LNCaP clone FGC (cell line): ENCODE data around the gene DPH2.

ENCODE experiments used
- DNase-seq: peaks from one replicate; pipeline ENCODE4 v3.0.0-alpha.2; 2011; ENCODE audit warnings: low read depth
- H3K4me3 ChIP-seq: 2 replicates; pipeline ENCODE4 v1.5.1; 2011; ENCODE audit warnings: mild to moderate bottlenecking, low read depth, low read length, control low read depth
- TF ChIP-seq, protein P1 (sequence below): IDR thresholded peaks from 2 replicates; pipeline ENCODE4 v1.5.1; 2012; ENCODE audit warnings: mild to moderate bottlenecking; ENCODE audit not compliant: control insufficient read depth, insufficient read depth; ENCODE audit errors: extremely low read depth

The DPH2 gene

DNA sequence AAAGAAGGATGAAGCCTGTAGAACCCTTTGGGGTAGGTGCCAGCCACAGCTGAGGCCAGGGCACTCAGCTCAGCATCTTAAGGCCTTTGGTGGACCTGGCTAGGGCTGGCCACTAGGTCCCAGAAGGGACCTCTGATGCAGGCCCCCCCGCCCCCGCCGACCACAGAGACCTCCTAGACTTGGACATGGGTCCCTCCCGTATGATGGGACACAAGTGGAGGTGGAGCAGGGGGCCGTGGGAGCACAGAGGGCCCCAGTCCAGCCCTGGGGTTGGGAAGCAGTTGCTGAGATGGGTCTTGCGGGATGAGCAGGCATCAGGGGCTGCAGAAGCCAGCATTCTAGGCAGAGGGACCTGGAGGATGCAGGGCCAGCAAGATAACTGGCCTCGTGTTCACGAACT lies 12.4 kb downstream of the DPH2 start:
- DNase-seq: no peak
- H3K4me3 ChIP-seq: no peak overlapping the region
- TF ChIP-seq, protein P1, sequence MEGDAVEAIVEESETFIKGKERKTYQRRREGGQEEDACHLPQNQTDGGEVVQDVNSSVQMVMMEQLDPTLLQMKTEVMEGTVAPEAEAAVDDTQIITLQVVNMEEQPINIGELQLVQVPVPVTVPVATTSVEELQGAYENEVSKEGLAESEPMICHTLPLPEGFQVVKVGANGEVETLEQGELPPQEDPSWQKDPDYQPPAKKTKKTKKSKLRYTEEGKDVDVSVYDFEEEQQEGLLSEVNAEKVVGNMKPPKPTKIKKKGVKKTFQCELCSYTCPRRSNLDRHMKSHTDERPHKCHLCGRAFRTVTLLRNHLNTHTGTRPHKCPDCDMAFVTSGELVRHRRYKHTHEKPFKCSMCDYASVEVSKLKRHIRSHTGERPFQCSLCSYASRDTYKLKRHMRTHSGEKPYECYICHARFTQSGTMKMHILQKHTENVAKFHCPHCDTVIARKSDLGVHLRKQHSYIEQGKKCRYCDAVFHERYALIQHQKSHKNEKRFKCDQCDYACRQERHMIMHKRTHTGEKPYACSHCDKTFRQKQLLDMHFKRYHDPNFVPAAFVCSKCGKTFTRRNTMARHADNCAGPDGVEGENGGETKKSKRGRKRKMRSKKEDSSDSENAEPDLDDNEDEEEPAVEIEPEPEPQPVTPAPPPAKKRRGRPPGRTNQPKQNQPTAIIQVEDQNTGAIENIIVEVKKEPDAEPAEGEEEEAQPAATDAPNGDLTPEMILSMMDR: no peak

DNA sequence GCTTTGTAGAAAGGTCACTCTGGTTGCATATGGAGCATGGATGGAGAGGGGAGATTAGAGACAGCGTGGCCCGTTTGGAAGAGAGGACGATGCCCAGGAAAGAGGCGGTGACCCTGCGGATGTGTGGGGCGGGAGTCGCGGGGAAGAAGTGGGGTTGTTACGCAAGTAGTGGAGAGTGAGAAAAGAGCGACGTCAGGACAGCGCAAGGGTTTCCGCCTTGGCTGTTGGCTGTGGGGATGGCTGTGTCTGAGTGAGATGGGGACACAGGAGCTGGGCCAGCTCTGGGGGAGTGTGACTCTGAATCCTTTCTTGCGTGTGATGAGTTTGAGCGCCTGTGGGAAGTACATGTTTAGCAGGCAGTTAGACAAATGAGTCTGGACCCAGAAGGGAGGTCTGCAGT lies 13.0 kb downstream of the DPH2 start:
- DNase-seq: no peak
- H3K4me3 ChIP-seq: no peak overlapping the region
- TF ChIP-seq, protein P1: no peak

DNA sequence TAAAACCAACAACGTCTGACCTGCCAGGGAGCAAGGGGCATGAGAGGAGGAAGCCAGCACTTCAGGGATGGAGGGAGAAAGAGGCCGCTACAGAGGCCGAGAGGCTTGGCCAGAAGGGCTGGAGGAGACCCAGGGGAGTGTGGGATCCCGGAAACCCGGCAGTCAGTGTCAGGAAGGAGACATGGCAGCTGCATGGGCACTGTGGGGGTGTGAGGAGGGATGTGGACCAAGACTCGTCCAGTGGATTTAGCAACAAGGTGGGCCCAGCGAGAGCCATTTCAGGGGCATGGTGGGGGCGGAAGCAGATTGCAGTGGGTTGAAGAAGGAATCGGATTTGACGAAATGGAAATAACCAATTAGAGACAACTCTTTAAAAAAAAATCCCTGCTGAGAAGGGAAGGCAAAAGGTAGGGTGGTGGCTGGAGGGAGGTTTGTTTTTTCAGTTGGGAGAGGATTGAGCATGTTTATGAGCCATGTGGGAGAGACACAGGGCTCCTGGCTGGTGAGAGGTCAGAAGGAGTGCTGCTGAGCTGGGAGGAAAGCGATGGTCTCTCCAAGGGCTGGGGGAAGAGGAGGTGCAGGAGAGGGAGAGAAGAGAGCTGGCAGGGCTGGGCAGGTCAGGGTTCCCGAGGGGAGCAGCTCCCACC lies 13.6 kb downstream of the DPH2 start:
- DNase-seq: no peak
- TF ChIP-seq, protein P1: no peak
- no peak overlapping the region for H3K4me3 ChIP-seq

DNA sequence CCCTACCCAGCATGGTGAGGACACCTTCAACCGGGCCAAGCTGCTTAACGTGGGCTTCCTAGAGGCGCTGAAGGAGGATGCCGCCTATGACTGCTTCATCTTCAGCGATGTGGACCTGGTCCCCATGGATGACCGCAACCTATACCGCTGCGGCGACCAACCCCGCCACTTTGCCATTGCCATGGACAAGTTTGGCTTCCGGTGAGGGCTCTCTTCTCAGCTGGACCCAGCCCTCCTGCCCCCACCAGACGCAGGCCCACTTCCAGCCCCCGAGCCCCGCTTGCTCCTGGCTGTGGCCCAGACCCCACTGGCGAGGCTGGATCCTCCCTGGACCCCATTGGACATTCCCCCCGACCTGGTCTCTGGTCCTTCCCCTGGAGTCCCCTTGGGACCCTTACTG lies 15.0 kb downstream of the DPH2 start:
- TF ChIP-seq, protein P1: no peak
- H3K4me3 ChIP-seq: no peak overlapping the region
- no peak for DNase-seq

DNA sequence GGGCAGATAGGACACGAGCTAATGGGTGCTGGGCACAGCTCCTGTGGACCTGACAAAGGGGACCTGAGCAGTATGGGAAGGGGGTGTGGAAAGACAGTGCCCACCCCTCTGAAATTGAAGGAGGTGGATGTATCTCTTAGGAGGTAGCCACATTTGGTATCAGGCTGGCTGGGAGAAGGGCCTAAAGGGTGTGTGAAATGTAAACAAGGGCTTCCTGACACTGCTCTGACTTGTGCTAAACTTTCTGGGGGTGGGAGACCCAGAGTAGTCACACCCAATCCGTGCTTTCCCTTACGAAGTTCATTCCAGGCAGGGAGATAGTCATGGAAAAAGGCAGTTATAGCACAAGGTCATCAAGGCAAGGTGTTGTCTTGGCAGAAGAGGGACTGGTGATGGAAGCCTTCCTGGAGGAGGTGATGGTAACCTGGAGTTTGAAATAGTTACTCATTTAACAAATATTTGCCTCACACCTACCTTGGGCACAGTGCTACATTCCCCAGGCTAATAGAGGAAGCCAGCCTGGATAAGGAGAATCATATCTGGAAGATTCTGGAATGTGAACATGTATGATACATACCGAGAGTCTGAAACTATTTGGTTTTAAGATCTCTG lies 16.3 kb downstream of the DPH2 start:
- no peak overlapping the region for H3K4me3 ChIP-seq
- DNase-seq: no peak
- TF ChIP-seq, protein P1: no peak

DNA sequence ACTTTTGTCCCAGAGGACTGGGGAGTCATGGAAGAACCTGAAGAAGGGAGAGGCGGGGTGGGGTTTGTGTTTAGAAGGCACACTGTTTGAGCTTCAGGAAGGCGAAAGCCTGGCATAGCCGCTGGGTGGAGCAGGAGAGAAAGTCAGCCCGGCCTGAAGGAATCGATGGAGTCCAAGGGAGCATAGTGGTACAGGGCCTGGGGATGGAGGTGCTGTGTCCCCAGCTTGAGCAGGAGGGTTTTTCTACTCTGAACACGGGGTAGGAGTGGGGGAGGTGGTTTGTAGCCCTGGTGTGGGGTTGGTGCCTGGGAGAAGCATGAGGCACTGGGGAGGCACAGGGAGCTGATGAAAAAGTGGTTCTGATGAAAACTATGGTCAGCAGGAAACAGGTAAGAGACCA lies 16.9 kb downstream of the DPH2 start:
- DNase-seq: no peak
- TF ChIP-seq, protein P1: no peak
- H3K4me3 ChIP-seq: no peak overlapping the region
